Measurements from ENCODE around the gene COL18A1. TPM values are rescaled to one million over a fixed set of nuclear protein-coding genes. Genes with fewer than 3 reads are reported as not detected.

Gene COL18A1
- total RNA-seq, result 100 to 1,000 TPM in 1 of 2 donors, 10 to 100 TPM in 1; 56.2 to 229 TPM

DNA sequence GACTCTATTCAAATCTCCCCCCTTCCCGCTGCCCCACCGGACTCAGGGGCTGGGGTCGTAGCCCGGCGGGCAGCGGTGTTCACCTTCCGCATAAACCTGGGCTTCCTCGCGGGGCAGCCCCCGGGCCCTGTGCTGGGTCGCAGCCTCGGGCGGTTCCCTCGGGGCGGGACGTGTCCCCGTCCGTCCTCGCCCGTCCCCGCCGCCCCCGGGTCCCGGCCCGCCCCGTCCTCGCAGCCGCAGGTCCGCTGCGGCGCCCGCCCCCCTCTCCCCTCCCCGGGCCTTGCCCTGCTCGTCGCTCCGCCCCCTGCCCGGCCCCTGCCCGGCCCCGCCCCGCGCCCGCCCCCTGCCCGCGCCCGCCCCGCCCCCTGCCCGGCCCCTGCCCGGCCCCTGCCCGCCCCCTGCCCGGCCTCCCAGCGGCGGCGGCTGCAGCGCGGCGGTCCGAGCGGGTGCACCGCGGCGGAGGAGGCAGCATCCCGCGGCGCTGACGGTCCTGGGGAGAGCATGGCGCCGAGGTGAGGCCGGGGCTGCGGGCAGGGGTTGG, at the start of gene COL18A1:
Gene COL18A1 (plus strand): TSS at position 436 of the 541 bp plus-strand sequence. CDS start 66 bp downstream, at position 502.
- Histone ChIP-seq H3K36me3 (no peaks in the 10 kb centered on the region), H3K4me3 (peak within 1 kb of the TSS; percentile 46 to 51), H3K9me3 (no peaks in the 10 kb centered on the region), H3K27me3 (replicated peaks; ENCODE audit: insufficient read depth) (no peaks in the 10 kb centered on the region), H3K4me1 (replicated peaks) (peaks cover 20% of the 10 kb centered on the region), H3K27ac (peak within 1 kb of the TSS; percentile 53 to 76)
- WGBS, result 4% methylated on average over 8 of the region's 69 CpGs
- TF ChIP-seq POLR2A (IDR thresholded peaks at IDR 0.05), result no peak
- no peak for TF ChIP-seq POLR2AphosphoS5 (IDR thresholded peaks at IDR 0.05)
- TF ChIP-seq, protein P1, sequence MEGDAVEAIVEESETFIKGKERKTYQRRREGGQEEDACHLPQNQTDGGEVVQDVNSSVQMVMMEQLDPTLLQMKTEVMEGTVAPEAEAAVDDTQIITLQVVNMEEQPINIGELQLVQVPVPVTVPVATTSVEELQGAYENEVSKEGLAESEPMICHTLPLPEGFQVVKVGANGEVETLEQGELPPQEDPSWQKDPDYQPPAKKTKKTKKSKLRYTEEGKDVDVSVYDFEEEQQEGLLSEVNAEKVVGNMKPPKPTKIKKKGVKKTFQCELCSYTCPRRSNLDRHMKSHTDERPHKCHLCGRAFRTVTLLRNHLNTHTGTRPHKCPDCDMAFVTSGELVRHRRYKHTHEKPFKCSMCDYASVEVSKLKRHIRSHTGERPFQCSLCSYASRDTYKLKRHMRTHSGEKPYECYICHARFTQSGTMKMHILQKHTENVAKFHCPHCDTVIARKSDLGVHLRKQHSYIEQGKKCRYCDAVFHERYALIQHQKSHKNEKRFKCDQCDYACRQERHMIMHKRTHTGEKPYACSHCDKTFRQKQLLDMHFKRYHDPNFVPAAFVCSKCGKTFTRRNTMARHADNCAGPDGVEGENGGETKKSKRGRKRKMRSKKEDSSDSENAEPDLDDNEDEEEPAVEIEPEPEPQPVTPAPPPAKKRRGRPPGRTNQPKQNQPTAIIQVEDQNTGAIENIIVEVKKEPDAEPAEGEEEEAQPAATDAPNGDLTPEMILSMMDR (IDR thresholded peaks at IDR 0.05), result no peak
- peak; percentile 51 for DNase-seq (ENCODE audit: low spot score)
- intact Hi-C loops (cut with DNase I), result loop anchor here (5.0 kb wide), 1 partner anchor 33 kb away; no protein-coding TSS in a partner anchor

DNA sequence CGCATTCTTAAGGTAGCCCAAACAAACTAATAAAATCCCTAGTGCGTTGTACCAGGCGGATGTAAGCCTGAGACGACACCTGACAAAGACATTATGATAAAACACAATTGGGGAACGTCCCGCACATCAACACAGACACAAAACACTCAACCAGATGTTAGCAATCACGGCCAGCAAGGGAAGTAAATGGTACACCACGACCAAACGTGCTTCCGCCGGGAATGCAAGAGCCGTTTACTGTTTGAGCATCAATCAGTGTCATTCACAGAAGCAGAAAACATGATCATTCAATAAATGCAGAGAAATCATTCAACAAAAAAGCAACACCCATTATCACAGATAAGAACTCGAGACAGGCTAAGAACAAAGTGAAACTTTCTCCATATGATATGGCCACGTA, 49.4 kb upstream of the COL18A1 start:
- H3K9me3 ChIP-seq, result no peaks in the 10 kb centered on the region
- no peak for DNase-seq (ENCODE audit: low spot score)
- intact Hi-C loops (cut with DNase I), result no loop called here
- WGBS, result 65% methylated on average over 14 of the region's 14 CpGs
- no peak overlapping the region for H3K4me3 ChIP-seq
- no peak for TF ChIP-seq POLR2A (IDR thresholded peaks at IDR 0.05)
- no peak for TF ChIP-seq POLR2AphosphoS5 (IDR thresholded peaks at IDR 0.05)
- TF ChIP-seq, protein P1 (IDR thresholded peaks at IDR 0.05), result no peak
- H3K27me3 ChIP-seq (replicated peaks; ENCODE audit: insufficient read depth), result no peaks in the 10 kb centered on the region
- no peaks in the 10 kb centered on the region for H3K36me3 ChIP-seq
- H3K27ac ChIP-seq, result no peak overlapping the region
- no peaks in the 10 kb centered on the region for H3K4me1 ChIP-seq (replicated peaks)

DNA sequence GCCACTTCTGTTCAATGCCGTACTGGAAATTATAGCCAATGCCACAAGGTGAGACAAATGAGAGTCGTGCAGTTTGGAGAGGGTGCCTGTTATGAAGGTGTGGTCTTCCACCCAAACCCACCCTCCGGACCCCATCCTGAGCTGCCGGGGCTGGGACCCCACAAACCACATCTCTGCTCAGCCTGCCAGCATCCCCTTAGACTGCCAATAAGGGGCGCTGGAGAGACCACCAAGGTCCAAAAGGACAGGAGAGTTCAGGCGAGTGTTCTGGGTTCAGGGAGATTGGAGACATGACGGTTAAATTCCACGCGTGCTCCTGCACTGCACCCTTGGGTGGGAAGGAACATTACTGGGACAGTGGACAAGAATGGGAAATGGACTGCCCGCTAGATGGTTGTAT, 48.7 kb upstream of the COL18A1 start:
- intact Hi-C loops (cut with DNase I), result no loop called here
- Histone ChIP-seq H3K27me3 (replicated peaks; ENCODE audit: insufficient read depth) (no peaks in the 10 kb centered on the region), H3K36me3 (no peaks in the 10 kb centered on the region), H3K4me1 (replicated peaks) (no peaks in the 10 kb centered on the region), H3K9me3 (no peaks in the 10 kb centered on the region), H3K4me3 (no peak overlapping the region), H3K27ac (peak overlapping the region in 1 of 2 donors; percentile 36)
- WGBS, result 93% methylated on average over 10 of the region's 10 CpGs
- no peak for TF ChIP-seq POLR2A (IDR thresholded peaks at IDR 0.05)
- TF ChIP-seq, protein P1 (IDR thresholded peaks at IDR 0.05), result no peak
- no peak for TF ChIP-seq POLR2AphosphoS5 (IDR thresholded peaks at IDR 0.05)
- DNase-seq (ENCODE audit: low spot score), result no peak

DNA sequence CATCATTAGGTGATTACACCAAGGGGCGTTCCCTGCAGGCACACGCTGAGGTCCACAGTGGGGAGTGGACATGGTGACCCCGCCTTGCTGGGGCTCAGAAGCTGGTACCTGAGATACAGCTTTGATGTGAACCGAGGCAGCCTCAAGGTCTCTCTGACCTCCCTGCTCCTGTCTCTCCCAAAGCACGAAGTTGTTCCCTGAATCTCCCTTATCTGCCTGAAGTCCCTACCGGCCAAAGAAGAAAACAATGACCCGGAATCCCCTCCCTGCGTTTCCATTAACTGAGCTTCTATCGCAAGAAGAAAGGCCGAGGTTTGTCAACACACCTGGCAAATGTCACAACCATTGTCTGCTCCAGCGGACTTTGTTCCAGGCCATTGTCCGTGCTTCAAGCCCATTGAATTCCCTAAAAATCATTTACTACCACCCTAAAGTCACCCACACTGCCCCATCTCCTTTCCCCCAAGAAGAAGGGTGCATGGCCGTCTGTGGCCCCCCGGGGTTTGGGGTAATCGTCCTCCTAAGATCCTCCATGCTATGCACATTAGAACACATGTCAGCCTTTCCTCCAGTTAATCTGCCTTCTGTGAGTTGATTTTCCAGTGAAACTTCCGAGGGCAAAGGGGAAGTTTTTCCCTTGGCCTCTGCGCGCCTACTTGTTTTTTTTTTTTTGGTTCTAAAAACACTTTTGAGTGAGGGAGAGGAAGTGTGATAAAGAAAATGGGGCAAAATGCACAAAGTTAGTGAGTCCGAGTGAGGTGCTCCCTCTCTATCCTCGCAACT, 48.1 kb upstream of the COL18A1 start:
- Histone ChIP-seq H3K4me3 (no peak overlapping the region), H3K36me3 (no peaks in the 10 kb centered on the region), H3K27me3 (replicated peaks; ENCODE audit: insufficient read depth) (no peaks in the 10 kb centered on the region), H3K4me1 (replicated peaks) (no peaks in the 10 kb centered on the region), H3K27ac (peak overlapping the region; percentile 36 to 70), H3K9me3 (no peaks in the 10 kb centered on the region)
- DNase-seq (ENCODE audit: low spot score), result no peak
- 73% methylated on average over 20 of the region's 20 CpGs for WGBS
- intact Hi-C loops (cut with DNase I), result no loop called here
- TF ChIP-seq POLR2AphosphoS5 (IDR thresholded peaks at IDR 0.05), result no peak
- TF ChIP-seq, protein P1 (IDR thresholded peaks at IDR 0.05), result no peak
- no peak for TF ChIP-seq POLR2A (IDR thresholded peaks at IDR 0.05)
